Adrenal gland (tissue), 5 donors: Measurements from ENCODE around the gene NTHL1.

ENCODE experiments used
- CTCF ChIP-seq, 6 experiments: fragments of 450-650 bp in 4 of 6; fragments of 200-600 bp in 2 of 6; sonication (generic) in 1 of 6; IDR thresholded peaks; 1 replicate in 5 of 6; 2 replicates in 1 of 6; pipeline versions ENCODE4 v1.5.1 to v1.8.0; 2016 to 2021; ENCODE audit warnings: antibody characterized with exemption in 6 of 6, mild to moderate bottlenecking in 2 of 6, moderate library complexity in 1 of 6
- POLR2A ChIP-seq, 2 donors: fragments of 450-650 bp; IDR thresholded peaks; one replicate each; pipeline ENCODE4 v1.6.1; 2017; ENCODE audit warnings: antibody characterized with exemption in 2 of 2, mild to moderate bottlenecking in 2 of 2, moderate library complexity in 1 of 2
- donor health status: DM: no; HTN: no; CAD: no.

- TF ChIP-seq CTCF (IDR thresholded peaks at IDR 0.05) (no peak), POLR2A (IDR thresholded peaks at IDR 0.05) (no peak)
Observed at GRCh38 chr16:2037115-2037514, 10.5 kb downstream of the NTHL1 start.
